ENCODE measurements around the gene TOMM5. TPM values are rescaled to one million over a fixed set of nuclear protein-coding genes. Genes with fewer than 3 reads are reported as not detected.

The TOMM5 gene
- total RNA-seq, 2 donors from 2014 or later, result 59.9 to 112 TPM

DNA sequence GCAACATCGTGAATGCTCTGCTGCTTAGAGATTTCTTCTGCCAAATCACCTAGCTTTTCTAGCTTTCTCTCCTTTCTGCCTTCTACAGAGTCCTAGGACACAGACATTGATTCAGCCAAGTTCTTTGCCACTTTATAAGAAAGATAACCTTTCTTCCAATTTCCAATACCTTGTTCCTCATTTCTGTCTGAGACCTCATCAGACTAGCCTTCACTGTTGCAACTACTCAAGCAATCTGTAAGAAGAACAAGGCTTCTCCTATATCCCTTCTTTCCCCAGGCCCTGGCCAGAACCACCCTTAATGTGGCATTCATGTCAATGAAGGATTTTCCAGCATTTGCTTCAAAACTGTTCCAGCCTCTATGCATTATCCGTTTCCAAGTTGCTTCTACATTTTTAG lies 40.5 kb downstream of the TOMM5 start:
- no peaks in the 10 kb centered on the region for H3K9me3 ChIP-seq
- H3K27me3 ChIP-seq, result no peaks in the 10 kb centered on the region
- intact Hi-C loops (cut with DNase I), result no loop called here
- H3K9ac ChIP-seq (ENCODE audit: low read depth in 2 of 2, low read length in 2 of 2), result no peak overlapping the region
- no peak overlapping the region for H3K27ac ChIP-seq
- DNase-seq, result no peak
- TF ChIP-seq, protein P1, sequence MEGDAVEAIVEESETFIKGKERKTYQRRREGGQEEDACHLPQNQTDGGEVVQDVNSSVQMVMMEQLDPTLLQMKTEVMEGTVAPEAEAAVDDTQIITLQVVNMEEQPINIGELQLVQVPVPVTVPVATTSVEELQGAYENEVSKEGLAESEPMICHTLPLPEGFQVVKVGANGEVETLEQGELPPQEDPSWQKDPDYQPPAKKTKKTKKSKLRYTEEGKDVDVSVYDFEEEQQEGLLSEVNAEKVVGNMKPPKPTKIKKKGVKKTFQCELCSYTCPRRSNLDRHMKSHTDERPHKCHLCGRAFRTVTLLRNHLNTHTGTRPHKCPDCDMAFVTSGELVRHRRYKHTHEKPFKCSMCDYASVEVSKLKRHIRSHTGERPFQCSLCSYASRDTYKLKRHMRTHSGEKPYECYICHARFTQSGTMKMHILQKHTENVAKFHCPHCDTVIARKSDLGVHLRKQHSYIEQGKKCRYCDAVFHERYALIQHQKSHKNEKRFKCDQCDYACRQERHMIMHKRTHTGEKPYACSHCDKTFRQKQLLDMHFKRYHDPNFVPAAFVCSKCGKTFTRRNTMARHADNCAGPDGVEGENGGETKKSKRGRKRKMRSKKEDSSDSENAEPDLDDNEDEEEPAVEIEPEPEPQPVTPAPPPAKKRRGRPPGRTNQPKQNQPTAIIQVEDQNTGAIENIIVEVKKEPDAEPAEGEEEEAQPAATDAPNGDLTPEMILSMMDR (IDR thresholded peaks at IDR 0.05), result no peak
- no peaks in the 10 kb centered on the region for H3K4me1 ChIP-seq
- no peak overlapping the region for H3K4me3 ChIP-seq
- no peaks in the 10 kb centered on the region for H3K36me3 ChIP-seq

DNA sequence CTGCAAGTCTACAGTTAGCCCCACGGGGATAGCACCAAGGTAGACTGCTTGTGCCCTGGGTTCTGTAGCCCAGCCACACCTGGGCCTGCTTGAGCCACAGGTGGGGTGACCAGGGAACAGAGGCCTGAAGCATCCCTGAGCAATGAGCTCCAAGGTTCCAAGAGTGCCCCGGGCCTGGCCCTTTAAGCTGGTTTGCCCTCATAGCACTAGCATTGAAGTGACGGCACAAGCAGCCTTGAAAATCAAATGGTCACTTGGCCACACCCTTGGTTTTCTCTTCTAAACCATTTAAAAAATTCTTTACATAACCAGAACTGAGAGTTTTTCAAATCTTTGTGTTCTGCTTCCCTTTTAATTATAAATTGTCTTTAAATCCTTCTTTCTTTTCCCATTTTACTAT lies 40.9 kb downstream of the TOMM5 start:
- no peaks in the 10 kb centered on the region for H3K36me3 ChIP-seq
- TF ChIP-seq, protein P1 (IDR thresholded peaks at IDR 0.05), result no peak
- H3K4me3 ChIP-seq, result no peak overlapping the region
- H3K27ac ChIP-seq, result no peak overlapping the region
- intact Hi-C loops (cut with DNase I), result no loop called here
- no peaks in the 10 kb centered on the region for H3K4me1 ChIP-seq
- no peaks in the 10 kb centered on the region for H3K9me3 ChIP-seq
- DNase-seq, result no peak
- H3K27me3 ChIP-seq, result no peaks in the 10 kb centered on the region
- no peak overlapping the region for H3K9ac ChIP-seq (ENCODE audit: low read depth in 2 of 2, low read length in 2 of 2)

DNA sequence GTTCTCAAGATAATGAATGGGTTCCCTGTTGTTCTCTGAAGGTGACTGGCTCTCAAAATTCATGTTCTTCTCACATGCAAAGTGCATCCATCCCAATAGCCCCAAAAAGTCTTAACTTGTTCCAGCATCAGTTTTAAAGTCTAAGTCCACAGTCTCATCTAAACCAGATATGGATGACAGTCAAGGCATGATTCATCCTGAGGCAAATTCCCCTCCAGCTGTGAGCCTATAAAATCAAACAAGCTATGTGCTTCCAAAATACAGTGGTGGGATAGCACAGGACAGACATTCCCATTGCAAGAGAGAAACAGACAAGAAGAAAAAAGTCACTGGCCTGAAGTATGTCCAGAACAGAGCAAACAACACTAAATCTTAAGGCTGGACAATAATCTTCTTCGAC lies 41.6 kb downstream of the TOMM5 start:
- no peak overlapping the region for H3K9ac ChIP-seq (ENCODE audit: low read depth in 2 of 2, low read length in 2 of 2)
- DNase-seq, result no peak
- H3K9me3 ChIP-seq, result no peaks in the 10 kb centered on the region
- no peaks in the 10 kb centered on the region for H3K36me3 ChIP-seq
- H3K4me1 ChIP-seq, result no peaks in the 10 kb centered on the region
- no peak overlapping the region for H3K27ac ChIP-seq
- intact Hi-C loops (cut with DNase I), result no loop called here
- TF ChIP-seq, protein P1 (IDR thresholded peaks at IDR 0.05), result no peak
- H3K4me3 ChIP-seq, result no peak overlapping the region
- H3K27me3 ChIP-seq, result no peaks in the 10 kb centered on the region

DNA sequence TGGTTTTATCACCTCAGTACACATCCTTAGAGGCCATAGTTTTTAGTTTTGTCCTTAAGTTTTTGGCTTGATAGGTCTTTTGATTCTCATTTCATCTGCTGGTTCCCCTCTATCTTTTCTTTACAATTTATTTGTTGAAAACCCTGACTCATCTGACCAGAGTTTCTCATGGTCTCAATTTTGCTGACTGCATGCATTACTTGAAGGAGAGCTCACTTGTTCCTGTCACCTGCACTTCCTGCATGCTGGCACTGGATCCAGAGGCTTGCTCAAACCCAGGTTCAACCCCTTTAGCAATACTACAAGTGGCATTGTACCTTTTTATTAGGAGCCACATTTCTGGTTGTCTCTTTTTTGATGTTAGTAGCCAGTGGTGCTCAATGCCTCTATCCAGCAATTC lies 42.9 kb downstream of the TOMM5 start:
- no peak for DNase-seq
- H3K36me3 ChIP-seq, result no peaks in the 10 kb centered on the region
- intact Hi-C loops (cut with DNase I), result no loop called here
- TF ChIP-seq, protein P1 (IDR thresholded peaks at IDR 0.05), result no peak
- no peaks in the 10 kb centered on the region for H3K4me1 ChIP-seq
- no peaks in the 10 kb centered on the region for H3K9me3 ChIP-seq
- H3K27ac ChIP-seq, result no peak overlapping the region
- no peak overlapping the region for H3K9ac ChIP-seq (ENCODE audit: low read depth in 2 of 2, low read length in 2 of 2)
- no peak overlapping the region for H3K4me3 ChIP-seq
- no peaks in the 10 kb centered on the region for H3K27me3 ChIP-seq

DNA sequence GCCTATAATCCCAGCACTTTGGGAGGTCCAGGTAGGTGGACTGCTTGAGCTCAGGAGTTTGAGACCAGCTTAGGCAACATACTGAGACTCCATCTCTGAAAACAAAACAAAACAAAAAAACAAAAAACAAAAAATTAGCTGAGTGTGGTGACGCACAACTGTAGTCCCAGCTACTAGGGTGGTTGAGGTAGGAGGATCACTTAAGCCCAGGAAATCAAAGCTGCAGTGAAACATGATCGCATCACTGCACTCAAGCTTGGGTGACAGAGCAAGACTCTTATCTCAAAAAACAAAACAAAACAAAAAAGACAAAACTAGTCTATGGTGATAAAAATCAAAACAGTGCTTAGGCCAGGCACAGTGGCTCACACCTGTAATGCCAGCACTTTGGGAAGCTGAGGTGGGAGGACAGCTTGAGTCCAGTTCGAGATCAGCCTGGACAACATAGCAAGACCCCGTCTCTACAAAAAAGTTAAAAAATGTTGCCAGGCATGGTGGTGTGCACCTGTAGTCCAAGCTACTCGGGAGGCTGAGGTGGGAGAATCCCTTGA lies 45.0 kb downstream of the TOMM5 start:
- Histone ChIP-seq H3K4me1 (no peaks in the 10 kb centered on the region), H3K4me3 (no peak overlapping the region), H3K36me3 (no peaks in the 10 kb centered on the region), H3K27me3 (no peaks in the 10 kb centered on the region), H3K27ac (no peak overlapping the region), H3K9me3 (no peaks in the 10 kb centered on the region), H3K9ac (ENCODE audit: low read depth in 2 of 2, low read length in 2 of 2) (no peak overlapping the region)
- no peak for DNase-seq
- TF ChIP-seq, protein P1 (IDR thresholded peaks at IDR 0.05), result no peak
- intact Hi-C loops (cut with DNase I), result no loop called here
